Right cardiac atrium (tissue), 5 donors: ENCODE data around the gene CEBPE. TPM values are rescaled to one million over a fixed set of nuclear protein-coding genes. Genes with fewer than 3 reads are reported as not detected.

Experiments
- ATAC-seq, 2 donors: fragments of 200-7000 bp; cut with Tn5 transposase; one replicate each; pipeline versions ENCODE4 v1.8.0 to v1.9.1; 2020; ENCODE audit warnings: moderate library complexity in 2 of 2, mild to moderate bottlenecking in 1 of 2
- DNase-seq, 3 donors: peaks; one replicate each; pipeline ENCODE4 v3.0.0-alpha.2; 2020
- H3K27ac ChIP-seq: one replicate; pipeline ENCODE4 v1.5.1; 2013; ENCODE audit warnings: mild to moderate bottlenecking, low read length, control low read depth, moderate library complexity
- H3K27me3 ChIP-seq: one replicate; pipeline ENCODE4 v1.6.1; 2013; ENCODE audit not compliant: control insufficient read depth, insufficient read depth
- H3K4me1 ChIP-seq: one replicate; pipeline ENCODE4 v1.6.1; 2013; ENCODE audit warnings: low read length; ENCODE audit not compliant: control insufficient read depth, insufficient read depth
- H3K4me3 ChIP-seq: one replicate; pipeline ENCODE4 v1.5.1; 2013; ENCODE audit warnings: low read length, control low read depth
- H3K9me3 ChIP-seq: one replicate; pipeline ENCODE4 v1.6.1; 2013; ENCODE audit warnings: low read length; ENCODE audit not compliant: control insufficient read depth
- WGBS: extraction: QIAGEN DNeasy Blood & Tissue Kit; methylation state at CpG from one replicate; pipeline ENCODE4 v1.1.7; 2013; 5-methylcytosine and 5-hydroxymethylcytosine counted together
- intact Hi-C, 4 donors: fragments of 100-400 bp; cut with DNase I; formaldehyde crosslinking; loops; one replicate each; pipeline versions ENCODE4 v1.11.0 to v1.14.0; 2022 to 2023
- polyA plus RNA-seq: library from polyadenylated mRNA; stranded (reverse); fragments of 200-250 nt; gene quantifications from one replicate; pipeline ENCODE4 v1.2.3, GENCODE V29; 2013
- total RNA-seq, 4 donors: library from RNA; stranded (reverse); fragmentation: NEBNext Ultra II Directional; extraction: Animal tissue kit (Norgen Biotek cat#: 25700); gene quantifications; one replicate each; pipeline ENCODE4 v1.2.1, GENCODE V29; 2021
- donor health status: healthy with polysubstance abuse.
- donor health status: DM: no; HTN: yes; CAD: no.
- donor health status: DM: no; HTN: no; CAD: no.
- donor health status: DM: no; HTN: yes; CAD: no; lungs with severe emphysema.
- donor health status: DM: yes; HTN: yes; CAD: no.

The CEBPE gene
- total and polyA plus RNA-seq, 5 donors, result not detected

- WGBS, result 1% methylated on average over 14 of the region's 14 CpGs
- DNase-seq (peak; percentile 86 to 93 (median 92)), ATAC-seq (peak; percentile 93 to 95)
- Histone ChIP-seq H3K9me3 (no peaks in the 10 kb centered on the region), H3K27me3 (no peaks in the 10 kb centered on the region), H3K4me1 (peaks cover 4% of the 10 kb centered on the region), H3K27ac (peak overlapping the region; percentile 87), H3K4me3 (peak overlapping the region; percentile 84)
- intact Hi-C loops, result no loop called here
Measured at GRCh38 chr14:23071244-23071920, 47.7 kb downstream of the CEBPE start.

GRCh38 chr14:23070262-23071129, 48.6 kb downstream of the CEBPE start:
- H3K4me1 ChIP-seq, result peaks cover 4% of the 10 kb centered on the region
- 9% methylated on average over 10 of the region's 10 CpGs for WGBS
- no peaks in the 10 kb centered on the region for H3K9me3 ChIP-seq
- peak overlapping the region; percentile 51 for H3K27ac ChIP-seq
- H3K4me3 ChIP-seq, result peak overlapping the region; percentile 84
- peak in 1 of 3 donors; percentile 29 for DNase-seq
- no peak for ATAC-seq
- no peaks in the 10 kb centered on the region for H3K27me3 ChIP-seq
- intact Hi-C loops, result no loop called here

- no peaks in the 10 kb centered on the region for H3K9me3 ChIP-seq
- H3K4me3 ChIP-seq, result no peak overlapping the region
- 87% methylated on average over 4 of the region's 4 CpGs for WGBS
- DNase-seq (peak in 1 of 3 donors; percentile 37), ATAC-seq (no peak)
- peak overlapping the region; percentile 10 for H3K27ac ChIP-seq
- intact Hi-C loops, result no loop called here
- H3K4me1 ChIP-seq, result peaks cover 4% of the 10 kb centered on the region
- no peaks in the 10 kb centered on the region for H3K27me3 ChIP-seq
Measured at GRCh38 chr14:23069413-23069806, 49.6 kb downstream of the CEBPE start.

- H3K27me3 ChIP-seq, result no peaks in the 10 kb centered on the region
- peak; percentile 66 to 68 for ATAC-seq
- intact Hi-C loops, result no loop called here
- H3K27ac ChIP-seq, result no peak overlapping the region
- DNase-seq, result peak; percentile 68 to 84 (median 74)
- no peak overlapping the region for H3K4me3 ChIP-seq
- no peaks in the 10 kb centered on the region for H3K9me3 ChIP-seq
- 27% methylated on average over 8 of the region's 8 CpGs for WGBS
- peaks cover 4% of the 10 kb centered on the region for H3K4me1 ChIP-seq
Measured at GRCh38 chr14:23068789-23069412, 50.2 kb downstream of the CEBPE start.

- Histone ChIP-seq H3K4me3 (no peak overlapping the region), H3K27ac (no peak overlapping the region), H3K4me1 (peaks cover 4% of the 10 kb centered on the region), H3K9me3 (no peaks in the 10 kb centered on the region), H3K27me3 (no peaks in the 10 kb centered on the region)
- peak in 2 of 3 donors; percentile 41 to 49 for DNase-seq
- ATAC-seq, result no peak
- WGBS, result 73% methylated on average over 14 of the region's 14 CpGs
- intact Hi-C loops, result no loop called here
Measured at GRCh38 chr14:23067847-23068788, 50.9 kb downstream of the CEBPE start.

Other genes starting within 250 kb of the CEBPE start
- gene LRP10, start 247.5 kb downstream of the CEBPE start, total RNA-seq, result 10 to 100 TPM; 66.2 to 89.7 (median 76.5) TPM
- gene LRP10, start 247.5 kb downstream of the CEBPE start, polyA plus RNA-seq, result 28.7 TPM
- gene REM2, start 236.0 kb downstream of the CEBPE start, total RNA-seq, result under 1 TPM in 1 of 4 donors, not detected in 3; 0.25 TPM
- gene REM2, start 236.0 kb downstream of the CEBPE start, polyA plus RNA-seq, result 0.07 TPM
- gene RBM23, start 200.1 kb downstream of the CEBPE start, total RNA-seq, result 10 to 100 TPM; 56.0 to 66.3 (median 61.6) TPM
- gene RBM23, start 200.1 kb downstream of the CEBPE start, polyA plus RNA-seq, result 26.0 TPM
- gene PRMT5, start 189.9 kb downstream of the CEBPE start, total RNA-seq, result 10 to 100 TPM; 37.3 to 52.1 (median 49.5) TPM
- 22.0 TPM for gene PRMT5, start 189.9 kb downstream of the CEBPE start, polyA plus RNA-seq
- 10 to 100 TPM; 16.5 to 33.5 (median 27.2) TPM for gene HAUS4, start 162.2 kb downstream of the CEBPE start, total RNA-seq
- 29.6 TPM for gene HAUS4, start 162.2 kb downstream of the CEBPE start, polyA plus RNA-seq
- 1 to 10 TPM; 5.7 to 6.9 (median 6.6) TPM for gene AJUBA, start 136.7 kb downstream of the CEBPE start, total RNA-seq
- 4.8 TPM for gene AJUBA, start 136.7 kb downstream of the CEBPE start, polyA plus RNA-seq
- 10 to 100 TPM in 1 of 4 donors, 1 to 10 TPM in 3; 5.8 to 11.4 (median 6.7) TPM for gene C14orf93, start 109.1 kb downstream of the CEBPE start, total RNA-seq
- 4.1 TPM for gene C14orf93, start 109.1 kb downstream of the CEBPE start, polyA plus RNA-seq
- 100 to 1,000 TPM; 108 to 126 (median 112) TPM for gene PSMB5, start 84.4 kb downstream of the CEBPE start, total RNA-seq
- 140 TPM for gene PSMB5, start 84.4 kb downstream of the CEBPE start, polyA plus RNA-seq
- not detected for gene PSMB11, start 77.0 kb downstream of the CEBPE start, total RNA-seq
- not detected for gene PSMB11, start 77.0 kb downstream of the CEBPE start, polyA plus RNA-seq
- gene CDH24, start 61.7 kb downstream of the CEBPE start, total RNA-seq, result 1 to 10 TPM in 3 of 4 donors, under 1 TPM in 1; 0.95 to 2.3 (median 2.2) TPM
- gene CDH24, start 61.7 kb downstream of the CEBPE start, polyA plus RNA-seq, result 2.5 TPM
- gene ACIN1, start 24.1 kb downstream of the CEBPE start, total RNA-seq, result 10 to 100 TPM; 78.9 to 87.8 (median 84.8) TPM
- 67.1 TPM for gene ACIN1, start 24.1 kb downstream of the CEBPE start, polyA plus RNA-seq
- 10 to 100 TPM; 30.2 to 43.9 (median 41.2) TPM for gene C14orf119, start 23.8 kb downstream of the CEBPE start, total RNA-seq
- gene C14orf119, start 23.8 kb downstream of the CEBPE start, polyA plus RNA-seq, result 27.3 TPM
- gene CIROP, start 14.3 kb downstream of the CEBPE start, total RNA-seq, result not detected
- gene CIROP, start 14.3 kb downstream of the CEBPE start, polyA plus RNA-seq, result not detected
- gene SLC7A8, start 64.4 kb upstream of the CEBPE start, total RNA-seq, result 10 to 100 TPM in 2 of 4 donors, 1 to 10 TPM in 2; 6.9 to 11.7 (median 10.1) TPM
- gene SLC7A8, start 64.4 kb upstream of the CEBPE start, polyA plus RNA-seq, result 7.8 TPM
- gene RNF212B, start 118.7 kb upstream of the CEBPE start, total RNA-seq, result not detected
- not detected for gene RNF212B, start 118.7 kb upstream of the CEBPE start, polyA plus RNA-seq
- 10 to 100 TPM in 2 of 4 donors, 1 to 10 TPM in 2; 8.4 to 12.7 (median 10.4) TPM for gene HOMEZ, start 166.9 kb upstream of the CEBPE start, total RNA-seq
- gene HOMEZ, start 166.9 kb upstream of the CEBPE start, polyA plus RNA-seq, result 9.8 TPM
- gene PPP1R3E, start 183.6 kb upstream of the CEBPE start, total RNA-seq, result 10 to 100 TPM in 2 of 4 donors, 1 to 10 TPM in 2; 6.1 to 15.3 (median 10.6) TPM
- gene PPP1R3E, start 183.6 kb upstream of the CEBPE start, polyA plus RNA-seq, result 7.9 TPM
- gene BCL2L2, start 187.6 kb upstream of the CEBPE start, total RNA-seq, result 10 to 100 TPM; 40.4 to 51.9 (median 48.8) TPM
- 38.1 TPM for gene BCL2L2, start 187.6 kb upstream of the CEBPE start, polyA plus RNA-seq
- 10 to 100 TPM; 93.6 to 97.9 (median 96.4) TPM for gene PABPN1, start 202.2 kb upstream of the CEBPE start, total RNA-seq
- gene PABPN1, start 202.2 kb upstream of the CEBPE start, polyA plus RNA-seq, result 107 TPM
- gene SLC22A17, start 233.6 kb upstream of the CEBPE start, total RNA-seq, result 10 to 100 TPM; 42.4 to 72.5 (median 55.9) TPM
- 47.2 TPM for gene SLC22A17, start 233.6 kb upstream of the CEBPE start, polyA plus RNA-seq
- gene EFS, start 245.9 kb upstream of the CEBPE start, total RNA-seq, result 10 to 100 TPM in 1 of 4 donors, 1 to 10 TPM in 3; 6.7 to 10.1 (median 7.8) TPM
- 6.2 TPM for gene EFS, start 245.9 kb upstream of the CEBPE start, polyA plus RNA-seq